Measurements from ENCODE around the gene TRABD. TPM values are rescaled to one million over a fixed set of nuclear protein-coding genes. Genes with fewer than 3 reads are reported as not detected.
"Not testable (repeated sequence)": the region's sequence is repeated elsewhere in the genome, so short reads cannot be mapped to it uniquely, and the experiment has no call there.

Gene TRABD
- total and polyA plus RNA-seq, 2 donors (not counting 1 experiment from before 2014, with no cell fraction given) = 11.8 to 17.2 TPM

GRCh38 chr22:50146439-50147238, 39.1 kb upstream of the TRABD start:
- no peak overlapping the region for H2AFZ ChIP-seq (ENCODE audit: low read length)

GRCh38 chr22:50147258-50148165, 38.2 kb upstream of the TRABD start:
- peaks cover 12% of the 10 kb centered on the region for H3K27me3 ChIP-seq (ENCODE audit: control insufficient read depth, insufficient read depth, low read length)
- not testable (repeated sequence) for H3K4me1 ChIP-seq (ENCODE audit: control insufficient read depth, extremely low read depth, insufficient read depth, low read length); H3K4me2 ChIP-seq (ENCODE audit: extremely low read depth, insufficient read depth, low read length); H4K20me1 ChIP-seq (ENCODE audit: control insufficient read depth, extremely low read depth, insufficient read depth, low read length); DNase-seq (ENCODE audit: low read depth in 2 of 2); H3K27ac ChIP-seq (ENCODE audit: insufficient read depth, low read length); H3K9ac ChIP-seq (ENCODE audit: insufficient read depth, low read length); H3K4me3 ChIP-seq (replicated peaks in 1 of 4; ENCODE audit: control extremely low read depth in 1 of 4, insufficient read depth in 1 of 4, low read depth in 3 of 4, low read length in 4 of 4); H3K36me3 ChIP-seq (ENCODE audit: control insufficient read depth, insufficient read depth, low read length); H3K9me3 ChIP-seq (ENCODE audit: control insufficient read depth, insufficient read depth, low read depth, low read length); H3K79me2 ChIP-seq (ENCODE audit: control insufficient read depth, insufficient read depth, low read length); H2AFZ ChIP-seq (ENCODE audit: low read length)

More at GRCh38 chr22:50146439-50147238, 39.1 kb upstream of the TRABD start:
- H4K20me1 ChIP-seq (ENCODE audit: control insufficient read depth, extremely low read depth, insufficient read depth, low read length) = no peaks in the 10 kb centered on the region
- no peak overlapping the region for H3K27ac ChIP-seq (ENCODE audit: insufficient read depth, low read length)
- TF ChIP-seq EZH2 (IDR thresholded peaks at IDR 0.05; ENCODE audit: low read length, missing control alignments) = no peak
- TF ChIP-seq CTCF (conservative IDR thresholded peaks at IDR 0.05 in 1 of 2, IDR thresholded peaks at IDR 0.05 in 1 of 2; ENCODE audit: low read depth in 1 of 2, low read length in 2 of 2) = peak; percentile 98 to 99
- H3K9ac ChIP-seq (ENCODE audit: insufficient read depth, low read length) = no peak overlapping the region
- no peak overlapping the region for H3K4me3 ChIP-seq (replicated peaks in 1 of 4; ENCODE audit: control extremely low read depth in 1 of 4, insufficient read depth in 1 of 4, low read depth in 3 of 4, low read length in 4 of 4)
- no peak overlapping the region for H3K4me2 ChIP-seq (ENCODE audit: extremely low read depth, insufficient read depth, low read length)
- H3K36me3 ChIP-seq (ENCODE audit: control insufficient read depth, insufficient read depth, low read length) = no peaks in the 10 kb centered on the region
- H3K79me2 ChIP-seq (ENCODE audit: control insufficient read depth, insufficient read depth, low read length) = no peaks in the 10 kb centered on the region
- DNase-seq (ENCODE audit: low read depth in 2 of 2) = peak; percentile 58 to 80
- H3K9me3 ChIP-seq (ENCODE audit: control insufficient read depth, insufficient read depth, low read depth, low read length) = no peaks in the 10 kb centered on the region
- no peaks in the 10 kb centered on the region for H3K4me1 ChIP-seq (ENCODE audit: control insufficient read depth, extremely low read depth, insufficient read depth, low read length)
- H3K27me3 ChIP-seq (ENCODE audit: control insufficient read depth, insufficient read depth, low read length) = peaks cover 16% of the 10 kb centered on the region

- H3K27me3 ChIP-seq (ENCODE audit: control insufficient read depth, insufficient read depth, low read length) = peaks cover 6% of the 10 kb centered on the region
- H3K9ac ChIP-seq (ENCODE audit: insufficient read depth, low read length) = no peak overlapping the region
- no peak overlapping the region for H3K4me2 ChIP-seq (ENCODE audit: extremely low read depth, insufficient read depth, low read length)
- H3K79me2 ChIP-seq (ENCODE audit: control insufficient read depth, insufficient read depth, low read length) = no peaks in the 10 kb centered on the region
- TF ChIP-seq EZH2 (IDR thresholded peaks at IDR 0.05; ENCODE audit: low read length, missing control alignments) = no peak
- TF ChIP-seq CTCF (conservative IDR thresholded peaks at IDR 0.05 in 1 of 2, IDR thresholded peaks at IDR 0.05 in 1 of 2; ENCODE audit: low read depth in 1 of 2, low read length in 2 of 2) = no peak
- no peaks in the 10 kb centered on the region for H3K4me1 ChIP-seq (ENCODE audit: control insufficient read depth, extremely low read depth, insufficient read depth, low read length)
- no peaks in the 10 kb centered on the region for H3K9me3 ChIP-seq (ENCODE audit: control insufficient read depth, insufficient read depth, low read depth, low read length)
- H2AFZ ChIP-seq (ENCODE audit: low read length) = no peak overlapping the region
- no peaks in the 10 kb centered on the region for H4K20me1 ChIP-seq (ENCODE audit: control insufficient read depth, extremely low read depth, insufficient read depth, low read length)
- no peak for DNase-seq (ENCODE audit: low read depth in 2 of 2)
- H3K27ac ChIP-seq (ENCODE audit: insufficient read depth, low read length) = no peak overlapping the region
- no peak overlapping the region for H3K4me3 ChIP-seq (replicated peaks in 1 of 4; ENCODE audit: control extremely low read depth in 1 of 4, insufficient read depth in 1 of 4, low read depth in 3 of 4, low read length in 4 of 4)
- H3K36me3 ChIP-seq (ENCODE audit: control insufficient read depth, insufficient read depth, low read length) = no peaks in the 10 kb centered on the region
Observed at GRCh38 chr22:50148166-50148500, 37.6 kb upstream of the TRABD start.

All from fibroblast of lung (primary cell).